GM12865 (cell line): ENCODE data around the gene SUGCT.
"Not testable (repeated sequence)": the region's sequence is repeated elsewhere in the genome, so short reads cannot be mapped to it uniquely, and the experiment has no call there.

Source experiments
- DNase-seq: peaks from one replicate; pipeline ENCODE4 v3.0.0; 2010; ENCODE audit warnings: low read depth
- H3K4me3 ChIP-seq: 2 replicates; pipeline ENCODE4 v1.5.1; 2011; ENCODE audit warnings: mild to moderate bottlenecking, low read depth, low read length, control low read depth
- CTCF ChIP-seq: IDR thresholded peaks from 2 replicates; pipeline ENCODE4 v1.5.1; 2011; ENCODE audit warnings: low read length, control low read depth, low read depth, inconsistent platforms; ENCODE audit not compliant: insufficient read depth; ENCODE audit errors: missing control alignments

Gene SUGCT

GRCh38 chr7:40237731-40238130, 102.9 kb downstream of the SUGCT start:
- TF ChIP-seq CTCF: no peak
- DNase-seq: no peak
- no peak overlapping the region for H3K4me3 ChIP-seq

- DNase-seq: no peak
- no peak overlapping the region for H3K4me3 ChIP-seq
- TF ChIP-seq CTCF: no peak
Measured at GRCh38 chr7:40239755-40240303, 105.0 kb downstream of the SUGCT start.

GRCh38 chr7:40243076-40243475, 108.3 kb downstream of the SUGCT start:
- TF ChIP-seq CTCF: no peak
- no peak overlapping the region for H3K4me3 ChIP-seq
- DNase-seq: no peak

GRCh38 chr7:40244226-40244625, 109.4 kb downstream of the SUGCT start:
- no peak for DNase-seq
- no peak for TF ChIP-seq CTCF
- no peak overlapping the region for H3K4me3 ChIP-seq

GRCh38 chr7:40248681-40249080, 113.9 kb downstream of the SUGCT start:
- no peak for DNase-seq
- H3K4me3 ChIP-seq: no peak overlapping the region
- TF ChIP-seq CTCF: no peak

GRCh38 chr7:40253444-40253843, 118.6 kb downstream of the SUGCT start:
- H3K4me3 ChIP-seq, DNase-seq: not testable (repeated sequence)

GRCh38 chr7:40263752-40264390, 129.1 kb downstream of the SUGCT start:
- TF ChIP-seq CTCF: no peak

More at GRCh38 chr7:40263752-40264390, 129.1 kb downstream of the SUGCT start:
- DNase-seq: no peak
- no peak overlapping the region for H3K4me3 ChIP-seq
